K562 (cell line): ENCODE data around the gene ATP9A. TPM values are rescaled to one million over a fixed set of nuclear protein-coding genes. Genes with fewer than 3 reads are reported as not detected.

Experiments used
- ATF4 ChIP-seq: fragments of 450-650 bp; formaldehyde crosslinking; IDR thresholded peaks from 2 replicates; pipeline ENCODE4 v1.4.0; 2022; ENCODE audit warnings: mild to moderate bottlenecking, moderate library complexity
- CXXC5 ChIP-seq: fragments of 250-450 bp; sonication (Bioruptor Pico); IDR thresholded peaks from 2 replicates; pipeline ENCODE4 v1.8.0; 2022; ENCODE audit warnings: inconsistent platforms, mild to moderate bottlenecking, moderate library complexity
- GTF2E2 ChIP-seq: fragments of 200-800 bp; sonication (Bioruptor generic); IDR thresholded peaks from 2 replicates; pipeline ENCODE4 v1.6.1; 2016; ENCODE audit warnings: missing genetic modification characterization, missing compliant biosample characterization
- NR1H2 ChIP-seq: sonication (generic); formaldehyde crosslinking; IDR thresholded peaks from 2 replicates; pipeline ENCODE4 v1.4.0; 2020; ENCODE audit warnings: mild to moderate bottlenecking, missing genetic modification reagents
- SMARCA4 ChIP-seq: fragments of 450-650 bp; IDR thresholded peaks from 2 replicates; pipeline ENCODE4 v1.6.1; 2016
- ZNF717 ChIP-seq: fragments of 250-450 bp; sonication (Bioruptor Pico); IDR thresholded peaks from 2 replicates; pipeline ENCODE4 v1.5.0; 2021
- polyA plus RNA-seq, 8 experiments: library from polyadenylated mRNA; depleted of rRNA in 4 of 8; stranded (reverse) in 5 of 8; unstranded in 3 of 8; fragments of >200 nt; fragmentation: Nextera tagmentation in 2 of 8; fragmentation: Illumina TruSeq in 1 of 8; extraction: Ambion mirVana in 2 of 8; extraction: Trizol in 1 of 8; gene quantifications; 2 replicates each; pipeline versions ENCODE4 v1.2.1 to v1.2.3, GENCODE V29; 2011 to 2014; ENCODE audit warnings: inconsistent platforms in 1 of 8, missing spikeins in 1 of 8
- total RNA-seq, 7 experiments: library from RNA; depleted of rRNA in 6 of 7; stranded (reverse); fragments of >200 nt in 6 of 7; fragmentation: Illumina TruSeq in 2 of 7; extraction: Trizol in 2 of 7; gene quantifications; 2 replicates each; pipeline versions ENCODE4 v1.2.1 to v1.2.3, GENCODE V29; 2011 to 2021; ENCODE audit warnings: low replicate concordance in 1 of 7
- TF ChIP-seq, protein P1 (sequence below): fragments of 250-450 bp; sonication (Bioruptor Pico); IDR thresholded peaks from 2 replicates; pipeline ENCODE4 v1.4.0; 2020

ATP9A gene
- total and polyA plus RNA-seq, 9 of the 15 experiments (the other 6 are each of a cell fraction or from before 2014, with no cell fraction given), result 0.18 to 0.62 (median 0.29) TPM

DNA sequence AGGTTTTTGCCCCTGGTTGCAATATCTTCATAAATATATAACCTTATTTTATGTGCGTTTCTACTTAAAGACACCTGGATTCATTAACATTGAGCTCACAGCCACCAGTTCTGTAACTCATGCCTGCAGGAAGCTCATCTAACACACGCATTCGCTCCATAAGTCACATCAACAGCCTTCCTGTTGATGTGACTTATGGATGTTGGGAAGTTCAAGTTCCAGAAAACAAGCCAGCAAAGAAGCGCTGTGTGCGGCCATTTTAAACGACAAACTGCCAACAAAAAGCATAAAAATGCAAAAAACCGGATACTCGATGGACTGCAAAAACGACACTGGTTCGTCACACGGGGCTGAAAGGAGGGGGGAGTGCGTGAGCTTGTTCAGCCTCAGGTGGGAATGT, 147.8 kb downstream of the ATP9A start (continued):
- TF ChIP-seq, protein P1, sequence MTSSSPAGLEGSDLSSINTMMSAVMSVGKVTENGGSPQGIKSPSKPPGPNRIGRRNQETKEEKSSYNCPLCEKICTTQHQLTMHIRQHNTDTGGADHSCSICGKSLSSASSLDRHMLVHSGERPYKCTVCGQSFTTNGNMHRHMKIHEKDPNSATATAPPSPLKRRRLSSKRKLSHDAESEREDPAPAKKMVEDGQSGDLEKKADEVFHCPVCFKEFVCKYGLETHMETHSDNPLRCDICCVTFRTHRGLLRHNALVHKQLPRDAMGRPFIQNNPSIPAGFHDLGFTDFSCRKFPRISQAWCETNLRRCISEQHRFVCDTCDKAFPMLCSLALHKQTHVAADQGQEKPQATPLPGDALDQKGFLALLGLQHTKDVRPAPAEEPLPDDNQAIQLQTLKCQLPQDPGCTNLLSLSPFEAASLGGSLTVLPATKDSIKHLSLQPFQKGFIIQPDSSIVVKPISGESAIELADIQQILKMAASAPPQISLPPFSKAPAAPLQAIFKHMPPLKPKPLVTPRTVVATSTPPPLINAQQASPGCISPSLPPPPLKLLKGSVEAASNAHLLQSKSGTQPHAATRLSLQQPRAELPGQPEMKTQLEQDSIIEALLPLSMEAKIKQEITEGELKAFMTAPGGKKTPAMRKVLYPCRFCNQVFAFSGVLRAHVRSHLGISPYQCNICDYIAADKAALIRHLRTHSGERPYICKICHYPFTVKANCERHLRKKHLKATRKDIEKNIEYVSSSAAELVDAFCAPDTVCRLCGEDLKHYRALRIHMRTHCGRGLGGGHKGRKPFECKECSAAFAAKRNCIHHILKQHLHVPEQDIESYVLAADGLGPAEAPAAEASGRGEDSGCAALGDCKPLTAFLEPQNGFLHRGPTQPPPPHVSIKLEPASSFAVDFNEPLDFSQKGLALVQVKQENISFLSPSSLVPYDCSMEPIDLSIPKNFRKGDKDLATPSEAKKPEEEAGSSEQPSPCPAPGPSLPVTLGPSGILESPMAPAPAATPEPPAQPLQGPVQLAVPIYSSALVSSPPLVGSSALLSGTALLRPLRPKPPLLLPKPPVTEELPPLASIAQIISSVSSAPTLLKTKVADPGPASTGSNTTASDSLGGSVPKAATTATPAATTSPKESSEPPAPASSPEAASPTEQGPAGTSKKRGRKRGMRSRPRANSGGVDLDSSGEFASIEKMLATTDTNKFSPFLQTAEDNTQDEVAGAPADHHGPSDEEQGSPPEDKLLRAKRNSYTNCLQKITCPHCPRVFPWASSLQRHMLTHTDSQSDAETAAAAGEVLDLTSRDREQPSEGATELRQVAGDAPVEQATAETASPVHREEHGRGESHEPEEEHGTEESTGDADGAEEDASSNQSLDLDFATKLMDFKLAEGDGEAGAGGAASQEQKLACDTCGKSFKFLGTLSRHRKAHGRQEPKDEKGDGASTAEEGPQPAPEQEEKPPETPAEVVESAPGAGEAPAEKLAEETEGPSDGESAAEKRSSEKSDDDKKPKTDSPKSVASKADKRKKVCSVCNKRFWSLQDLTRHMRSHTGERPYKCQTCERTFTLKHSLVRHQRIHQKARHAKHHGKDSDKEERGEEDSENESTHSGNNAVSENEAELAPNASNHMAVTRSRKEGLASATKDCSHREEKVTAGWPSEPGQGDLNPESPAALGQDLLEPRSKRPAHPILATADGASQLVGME (CRISPR knock-in tag), result no peak
- TF ChIP-seq CXXC5 (no peak), ZNF717 (CRISPR knock-in tag) (no peak), ATF4 (CRISPR knock-in tag) (no peak), GTF2E2 (tag) (no peak), NR1H2 (CRISPR knock-in tag) (no peak), SMARCA4 (no peak)
